Measurements from ENCODE around the gene MTHFD2L.
A peak's percentile ranks its signal among the peaks of the same experiment; 100 is the strongest.
"Not testable (repeated sequence)": the region's sequence is repeated elsewhere in the genome, so short reads cannot be mapped to it uniquely, and the experiment has no call there.

Gene MTHFD2L

GRCh38 chr4:74190919-74191397 is 33.0 kb downstream of the MTHFD2L start:
- no peak for DNase-seq

GRCh38 chr4:74197080-74197479 is 39.2 kb downstream of the MTHFD2L start:
- no peak for DNase-seq

- DNase-seq = no peak
Measured at GRCh38 chr4:74202062-74202586, 44.2 kb downstream of the MTHFD2L start.

GRCh38 chr4:74203467-74203866 is 45.5 kb downstream of the MTHFD2L start:
- DNase-seq = no peak

GRCh38 chr4:74205046-74205445 is 47.1 kb downstream of the MTHFD2L start:
- no peak for DNase-seq

GRCh38 chr4:74205559-74205958 is 47.6 kb downstream of the MTHFD2L start:
- no peak for DNase-seq

GRCh38 chr4:74206088-74206825 is 48.3 kb downstream of the MTHFD2L start:
- no peak for DNase-seq

GRCh38 chr4:74214457-74215159 is 56.7 kb downstream of the MTHFD2L start:
- DNase-seq = not testable (repeated sequence)

- not testable (repeated sequence) for DNase-seq
Measured at GRCh38 chr4:74215236-74215635, 57.3 kb downstream of the MTHFD2L start.

GRCh38 chr4:74217365-74217764 is 59.4 kb downstream of the MTHFD2L start:
- DNase-seq = no peak

GRCh38 chr4:74218201-74218600 is 60.3 kb downstream of the MTHFD2L start:
- no peak for DNase-seq

- no peak for DNase-seq
Measured at GRCh38 chr4:74219240-74219639, 61.3 kb downstream of the MTHFD2L start.

- DNase-seq = no peak
Measured at GRCh38 chr4:74223098-74223497, 65.2 kb downstream of the MTHFD2L start.

- no peak for DNase-seq
Measured at GRCh38 chr4:74223801-74224200, 65.9 kb downstream of the MTHFD2L start.

- DNase-seq = peak; percentile 12 to 61 (median 36)
Measured at GRCh38 chr4:74228691-74229640, 71.0 kb downstream of the MTHFD2L start.

- DNase-seq = no peak
Measured at GRCh38 chr4:74230902-74231499, 73.1 kb downstream of the MTHFD2L start.

- DNase-seq = no peak
Measured at GRCh38 chr4:74235135-74235534, 77.2 kb downstream of the MTHFD2L start.

- DNase-seq = no peak
Measured at GRCh38 chr4:74237425-74237966, 79.6 kb downstream of the MTHFD2L start.

GRCh38 chr4:74244049-74244448 is 86.1 kb downstream of the MTHFD2L start:
- no peak for DNase-seq

- no peak for DNase-seq
Measured at GRCh38 chr4:74252933-74253332, 95.0 kb downstream of the MTHFD2L start.

GRCh38 chr4:74254386-74254785 is 96.5 kb downstream of the MTHFD2L start:
- no peak for DNase-seq

- DNase-seq = no peak
Measured at GRCh38 chr4:74255096-74255495, 97.2 kb downstream of the MTHFD2L start.

Data from activated naive CD4-positive, alpha-beta T cell (primary cell).